IPS-18a (cell line): ENCODE results near the gene USP46.

Source experiments
- H3K27ac ChIP-seq: one replicate; pipeline ENCODE4 v1.5.1; 2013; ENCODE audit warnings: low read length
- H3K27me3 ChIP-seq: one replicate; pipeline ENCODE4 v1.6.1; 2013; ENCODE audit warnings: mild to moderate bottlenecking, low read length; ENCODE audit not compliant: control insufficient read depth, insufficient read depth
- H3K36me3 ChIP-seq: one replicate; pipeline ENCODE4 v1.6.1; 2013; ENCODE audit warnings: low read depth, low read length; ENCODE audit not compliant: control insufficient read depth
- H3K4me1 ChIP-seq: one replicate; pipeline ENCODE4 v1.6.1; 2013; ENCODE audit warnings: low read depth, low read length; ENCODE audit not compliant: control insufficient read depth
- H3K4me3 ChIP-seq: one replicate; pipeline ENCODE4 v1.5.1; 2013; ENCODE audit warnings: low read length
- H3K9ac ChIP-seq: one replicate; pipeline ENCODE4 v1.6.1; 2013; ENCODE audit warnings: mild to moderate bottlenecking, low read length, moderate library complexity
- H3K9me3 ChIP-seq: one replicate; pipeline ENCODE4 v1.6.1; 2013; ENCODE audit warnings: low read depth, low read length; ENCODE audit not compliant: control insufficient read depth

Gene USP46

DNA sequence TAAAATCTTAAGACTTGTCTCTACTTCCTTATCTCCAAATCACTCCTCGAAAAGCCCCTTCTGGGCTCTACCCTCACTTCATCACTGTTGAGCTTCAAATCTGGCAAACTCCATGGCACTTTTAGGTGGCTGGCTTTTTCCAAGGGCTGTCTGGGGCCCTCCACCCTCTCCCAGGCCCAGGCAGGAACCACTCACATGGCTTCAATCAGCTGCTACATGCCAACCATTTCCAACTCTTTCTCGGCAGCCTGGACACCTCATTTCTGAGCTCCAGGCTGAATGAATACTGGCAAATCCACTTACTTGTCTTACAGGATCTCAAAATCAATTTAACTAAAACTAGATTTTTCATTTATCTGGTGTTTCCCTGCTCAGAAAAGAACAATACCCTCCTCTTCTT is 22.0 kb downstream of the USP46 start:
- H3K4me1 ChIP-seq = no peaks in the 10 kb centered on the region
- H3K27me3 ChIP-seq = no peaks in the 10 kb centered on the region

DNA sequence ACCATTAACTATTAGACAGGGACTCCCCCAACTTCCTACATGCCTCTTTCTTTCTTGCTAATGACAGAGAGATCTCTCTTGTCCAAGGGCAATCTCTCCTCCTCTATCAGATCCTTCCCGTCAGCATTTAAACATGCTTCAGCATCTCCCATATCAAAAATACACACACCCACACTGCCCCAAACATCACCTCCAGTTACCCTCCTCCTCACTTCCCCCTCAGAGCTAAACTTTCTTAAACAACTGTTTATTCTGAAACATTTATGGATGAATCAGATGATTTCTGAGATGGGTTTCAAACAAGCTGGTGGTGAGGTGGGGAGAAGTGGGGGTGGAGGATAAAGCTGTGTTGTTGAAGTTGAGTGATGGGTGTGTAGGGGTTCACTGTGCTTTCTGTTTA is 23.5 kb downstream of the USP46 start:
- Histone ChIP-seq H3K27ac (no peak overlapping the region), H3K9ac (no peak overlapping the region), H3K36me3 (no peaks in the 10 kb centered on the region), H3K4me1 (no peaks in the 10 kb centered on the region), H3K4me3 (no peak overlapping the region), H3K27me3 (no peaks in the 10 kb centered on the region), H3K9me3 (no peaks in the 10 kb centered on the region)

More for the DNA sequence above, 22.0 kb downstream of the USP46 start:
- H3K27ac ChIP-seq = no peak overlapping the region
- H3K9ac ChIP-seq = no peak overlapping the region
- H3K36me3 ChIP-seq = no peaks in the 10 kb centered on the region
- H3K9me3 ChIP-seq = no peaks in the 10 kb centered on the region
- H3K4me3 ChIP-seq = no peak overlapping the region

DNA sequence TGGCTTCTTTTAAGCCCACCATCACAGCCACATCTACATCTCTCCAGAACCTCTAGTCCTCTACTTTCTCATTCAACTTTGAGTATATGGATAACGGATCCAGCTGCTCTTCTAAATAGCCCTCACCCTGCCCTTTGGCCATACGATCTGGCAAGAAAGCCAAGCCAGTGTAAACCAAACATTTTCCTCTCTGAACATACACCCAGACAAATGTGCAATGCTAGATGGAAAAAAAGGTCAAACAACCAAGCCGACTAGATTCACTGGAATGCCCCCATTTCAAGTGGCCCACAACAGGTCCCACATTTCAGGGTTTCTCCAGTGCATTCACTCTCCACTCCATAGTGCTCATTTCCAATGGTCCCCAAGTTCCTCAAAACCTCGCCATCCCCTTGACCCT is 24.0 kb downstream of the USP46 start:
- no peaks in the 10 kb centered on the region for H3K4me1 ChIP-seq

DNA sequence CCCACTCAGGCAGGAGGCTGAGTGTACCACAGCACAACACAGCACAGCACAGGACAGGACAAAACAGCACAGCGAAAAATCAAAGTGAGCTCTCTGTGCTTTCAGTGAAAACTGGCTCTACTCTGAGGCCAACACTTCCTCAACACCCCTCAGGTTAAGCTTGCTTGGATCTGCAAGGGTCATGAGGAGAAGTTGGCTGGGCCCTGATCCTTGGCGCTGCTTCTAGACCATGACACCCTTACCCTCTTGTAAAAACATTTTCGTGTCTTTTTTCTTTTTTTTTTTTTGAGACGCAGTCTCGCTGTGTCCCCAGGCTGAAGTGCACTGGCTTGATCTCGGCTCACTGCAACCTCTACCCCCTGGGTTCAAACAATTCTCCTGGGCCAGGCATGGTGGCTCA is 25.3 kb downstream of the USP46 start:
- Histone ChIP-seq H3K9ac (no peak overlapping the region), H3K27me3 (no peaks in the 10 kb centered on the region), H3K36me3 (no peaks in the 10 kb centered on the region), H3K9me3 (no peaks in the 10 kb centered on the region), H3K4me1 (no peaks in the 10 kb centered on the region), H3K4me3 (no peak overlapping the region), H3K27ac (no peak overlapping the region)

More for the DNA sequence above, 24.0 kb downstream of the USP46 start:
- H3K27ac ChIP-seq = no peak overlapping the region
- H3K27me3 ChIP-seq = no peaks in the 10 kb centered on the region
- no peak overlapping the region for H3K9ac ChIP-seq
- no peak overlapping the region for H3K4me3 ChIP-seq
- H3K9me3 ChIP-seq = no peaks in the 10 kb centered on the region
- H3K36me3 ChIP-seq = no peaks in the 10 kb centered on the region

DNA sequence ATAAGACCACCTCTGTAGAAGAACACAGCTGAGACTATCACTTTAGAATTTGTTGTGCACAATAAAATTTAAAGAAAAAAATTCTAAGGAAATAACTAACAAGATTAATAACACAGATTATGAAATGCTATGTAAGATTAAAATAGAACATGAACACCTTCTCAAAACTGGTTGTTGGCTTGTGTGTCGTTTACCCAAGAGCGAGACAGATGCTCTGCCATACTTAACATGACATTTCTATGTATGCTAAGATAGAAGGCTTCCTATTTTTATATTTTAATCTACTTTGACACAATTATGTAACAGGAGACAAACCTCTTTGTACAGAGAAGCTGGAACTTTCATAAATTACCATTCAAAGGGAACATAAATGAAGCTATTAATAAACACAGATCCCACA is 30.1 kb downstream of the USP46 start:
- Histone ChIP-seq H3K27ac (no peak overlapping the region), H3K27me3 (no peaks in the 10 kb centered on the region), H3K36me3 (peaks cover 32% of the 10 kb centered on the region), H3K9me3 (no peaks in the 10 kb centered on the region), H3K4me3 (no peak overlapping the region), H3K9ac (no peak overlapping the region), H3K4me1 (no peaks in the 10 kb centered on the region)

DNA sequence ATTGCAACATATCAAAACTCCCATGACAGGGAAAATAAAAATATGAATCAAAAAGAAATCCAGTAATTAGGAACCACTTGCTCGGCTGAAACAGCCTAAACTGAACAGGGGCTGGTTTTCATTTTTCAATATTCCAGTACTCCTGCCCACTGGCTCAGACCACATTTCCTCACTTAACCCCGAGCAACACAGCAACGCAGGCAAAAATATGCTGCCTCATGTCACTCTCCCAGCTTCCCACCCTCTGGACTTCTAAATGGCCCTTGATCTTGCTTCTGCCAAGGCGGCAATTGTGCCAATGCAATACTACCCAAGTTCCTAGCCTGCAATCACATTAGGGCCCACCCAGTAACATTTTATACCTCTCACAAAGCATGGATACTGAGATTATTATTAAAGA is 30.6 kb downstream of the USP46 start:
- no peak overlapping the region for H3K4me3 ChIP-seq
- no peak overlapping the region for H3K27ac ChIP-seq
- H3K9ac ChIP-seq = no peak overlapping the region
- H3K4me1 ChIP-seq = no peaks in the 10 kb centered on the region
- no peaks in the 10 kb centered on the region for H3K27me3 ChIP-seq
- peaks cover 32% of the 10 kb centered on the region for H3K36me3 ChIP-seq
- H3K9me3 ChIP-seq = no peaks in the 10 kb centered on the region

DNA sequence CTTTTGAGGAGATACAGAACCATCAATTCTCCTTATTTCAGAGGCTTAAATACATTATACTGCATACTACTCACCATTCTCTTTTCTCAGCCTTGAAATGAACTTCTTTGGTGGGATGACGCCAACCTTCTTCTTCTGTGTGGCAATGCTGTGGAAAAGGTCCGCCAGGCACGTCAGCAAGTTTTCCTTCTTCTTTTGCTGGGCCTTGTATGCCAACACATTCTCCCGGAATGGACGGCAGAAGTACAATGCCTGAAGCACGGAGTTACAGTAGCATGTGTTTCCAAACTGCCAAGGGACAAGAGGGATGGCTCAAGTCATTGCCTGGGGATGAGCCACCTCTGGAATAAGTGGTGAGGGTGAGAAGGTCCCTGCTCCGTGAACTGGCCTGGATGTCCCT is 31.2 kb downstream of the USP46 start:
- Histone ChIP-seq H3K9ac (no peak overlapping the region), H3K27me3 (no peaks in the 10 kb centered on the region)

DNA sequence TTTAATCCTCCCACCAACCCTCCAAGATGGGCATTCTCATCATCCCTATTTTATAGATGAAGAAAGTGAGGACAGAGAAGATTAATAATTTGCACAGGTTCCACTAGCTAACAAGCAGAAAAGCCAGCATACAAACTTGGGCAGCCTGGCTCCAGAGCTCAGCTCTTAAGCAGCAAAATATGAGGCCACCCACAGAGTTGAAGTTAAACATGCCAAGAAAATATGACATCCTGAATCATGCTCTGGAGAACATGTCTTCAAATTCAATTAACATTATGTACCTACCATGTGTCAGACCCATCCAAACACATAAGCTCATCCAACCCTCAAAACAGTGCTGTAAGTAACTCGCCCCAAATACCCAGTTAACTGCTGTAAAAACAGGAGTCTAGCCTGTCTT is 33.9 kb downstream of the USP46 start:
- Histone ChIP-seq H3K27me3 (no peaks in the 10 kb centered on the region), H3K36me3 (peaks cover 32% of the 10 kb centered on the region), H3K4me1 (no peaks in the 10 kb centered on the region), H3K4me3 (no peak overlapping the region), H3K9me3 (no peaks in the 10 kb centered on the region), H3K9ac (no peak overlapping the region), H3K27ac (no peak overlapping the region)

More for the DNA sequence above, 31.2 kb downstream of the USP46 start:
- H3K4me3 ChIP-seq = no peak overlapping the region
- H3K36me3 ChIP-seq = peaks cover 32% of the 10 kb centered on the region
- H3K4me1 ChIP-seq = no peaks in the 10 kb centered on the region
- no peaks in the 10 kb centered on the region for H3K9me3 ChIP-seq
- H3K27ac ChIP-seq = no peak overlapping the region

DNA sequence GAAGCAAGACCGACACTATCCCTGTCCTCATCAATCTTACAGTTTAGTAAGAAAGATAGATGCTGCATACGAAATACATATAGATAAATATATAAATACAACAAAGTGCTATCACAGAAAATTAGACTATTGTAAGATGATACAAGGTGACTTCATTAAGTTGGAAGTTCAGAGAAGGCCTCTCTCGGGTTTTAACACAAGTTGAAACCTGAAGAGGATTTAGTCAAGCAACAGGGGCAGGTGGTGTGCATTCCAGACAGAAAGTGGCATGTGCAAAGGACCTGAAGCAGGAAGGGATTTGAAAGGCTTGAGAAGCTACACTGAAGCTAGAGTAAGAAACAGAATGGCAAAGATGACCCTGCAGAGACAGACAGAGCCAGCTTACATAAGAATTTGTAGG is 36.5 kb downstream of the USP46 start:
- H3K36me3 ChIP-seq = peaks cover 27% of the 10 kb centered on the region
- peaks cover 14% of the 10 kb centered on the region for H3K4me1 ChIP-seq
- no peaks in the 10 kb centered on the region for H3K27me3 ChIP-seq
- H3K4me3 ChIP-seq = no peak overlapping the region
- H3K27ac ChIP-seq = no peak overlapping the region
- H3K9me3 ChIP-seq = no peaks in the 10 kb centered on the region
- H3K9ac ChIP-seq = no peak overlapping the region

DNA sequence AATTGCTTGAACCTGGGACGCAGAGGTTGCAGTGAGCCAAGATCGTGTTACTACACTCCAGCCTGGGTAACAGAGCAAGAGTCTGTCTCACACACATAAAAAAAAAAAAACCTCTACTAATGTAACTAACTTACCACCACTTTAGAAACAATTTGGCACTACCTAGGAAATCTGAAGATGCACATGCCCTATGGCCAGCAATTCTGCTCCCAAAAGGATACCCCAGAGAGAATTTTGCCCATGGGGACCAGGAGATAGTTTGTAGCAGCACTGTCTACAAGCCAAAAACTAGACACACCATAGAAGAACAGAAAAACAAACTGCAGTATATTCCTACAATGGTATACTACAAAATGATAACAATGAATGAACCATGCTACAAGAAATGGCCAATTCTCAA is 37.5 kb downstream of the USP46 start:
- Histone ChIP-seq H3K27ac (no peak overlapping the region), H3K9me3 (no peaks in the 10 kb centered on the region), H3K4me1 (peaks cover 14% of the 10 kb centered on the region), H3K27me3 (no peaks in the 10 kb centered on the region), H3K36me3 (peaks cover 17% of the 10 kb centered on the region), H3K4me3 (no peak overlapping the region), H3K9ac (no peak overlapping the region)

DNA sequence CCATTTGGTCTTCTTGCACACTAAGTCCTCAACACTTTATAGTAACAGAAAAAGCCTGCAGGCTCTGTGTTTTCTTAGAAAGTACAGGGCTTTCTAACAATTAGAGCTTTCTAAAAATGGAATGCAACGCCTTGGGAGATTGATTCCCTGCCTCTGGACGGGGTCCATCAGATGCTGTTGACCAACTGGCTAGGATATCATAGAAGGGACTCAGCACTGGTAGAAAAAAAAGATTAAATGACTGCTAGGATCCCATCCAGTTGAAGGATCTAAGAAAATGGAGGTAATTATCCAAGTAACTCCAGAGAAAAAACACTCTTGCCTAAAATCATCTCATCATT is 39.5 kb downstream of the USP46 start:
- Histone ChIP-seq H3K4me3 (no peak overlapping the region), H3K9ac (no peak overlapping the region), H3K9me3 (no peaks in the 10 kb centered on the region), H3K27me3 (no peaks in the 10 kb centered on the region), H3K27ac (no peak overlapping the region), H3K4me1 (peaks cover 14% of the 10 kb centered on the region), H3K36me3 (peaks cover 2% of the 10 kb centered on the region)

DNA sequence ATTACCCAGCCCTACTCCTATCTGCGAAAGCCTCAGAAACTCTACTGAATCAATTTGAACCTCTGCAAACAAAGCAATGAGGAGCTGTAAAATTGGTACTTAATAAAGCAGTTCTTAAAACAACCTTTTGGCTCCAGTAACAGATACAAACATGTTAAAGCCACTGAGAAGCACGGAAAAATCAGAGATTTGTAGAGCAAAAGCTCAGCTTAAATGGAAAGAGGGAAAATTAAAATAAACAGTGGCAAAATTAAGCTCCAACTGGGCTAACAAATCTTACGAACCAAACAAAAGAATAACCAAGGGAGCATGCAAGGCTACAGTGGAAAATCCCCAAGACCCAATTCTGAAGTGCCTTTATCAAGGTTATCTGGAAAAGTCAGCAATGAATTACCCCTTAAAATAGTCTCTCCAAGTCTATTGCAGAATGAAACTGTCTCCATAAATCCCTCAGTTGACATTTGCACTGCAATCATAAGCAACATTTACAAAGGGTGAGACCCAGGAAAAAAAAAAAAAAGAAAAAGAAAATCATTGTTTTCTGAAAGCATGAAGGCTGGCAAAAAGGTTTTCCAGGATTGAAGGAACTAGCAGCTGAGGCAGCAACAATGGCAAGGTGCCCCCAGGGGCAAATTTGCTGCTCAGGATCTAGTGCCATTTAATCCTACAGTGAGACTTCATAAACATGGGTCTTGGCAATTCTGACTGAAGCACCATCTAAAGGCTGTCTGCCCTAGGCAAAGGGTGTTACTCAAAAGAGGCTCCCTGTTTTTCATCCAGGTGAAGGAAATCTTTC is 40.1 kb downstream of the USP46 start:
- Histone ChIP-seq H3K9me3 (no peaks in the 10 kb centered on the region), H3K27ac (no peak overlapping the region), H3K27me3 (no peaks in the 10 kb centered on the region), H3K36me3 (no peaks in the 10 kb centered on the region), H3K4me3 (no peak overlapping the region), H3K4me1 (peaks cover 14% of the 10 kb centered on the region), H3K9ac (no peak overlapping the region)
